Neural crest cell (in vitro differentiated cells): ENCODE measurements around the gene SRD5A3. TPM values are rescaled to one million over a fixed set of nuclear protein-coding genes. Genes with fewer than 3 reads are reported as not detected.

Experiments
- DNase-seq: peaks from one replicate; pipeline ENCODE4 v3.0.0; 2021; ENCODE audit warnings: low read depth, mixed read lengths, low spot score
- H3K27ac Mint-ChIP-seq: one replicate; pipeline ENCODE4 v1.8.0; 2021; ENCODE audit warnings: mild to moderate bottlenecking, mixed read lengths; ENCODE audit not compliant: unreplicated experiment
- H3K27me3 Mint-ChIP-seq: 2 replicates; pipeline ENCODE4 v1.8.0; 2021; ENCODE audit warnings: low read depth, mild to moderate bottlenecking, mixed read lengths
- H3K36me3 Mint-ChIP-seq: 2 replicates; pipeline ENCODE4 v1.8.0; 2021; ENCODE audit warnings: low read depth, mild to moderate bottlenecking, mixed read lengths
- H3K4me1 Mint-ChIP-seq: 2 replicates; pipeline ENCODE4 v1.8.0; 2021; ENCODE audit warnings: mixed read lengths
- H3K4me3 Mint-ChIP-seq: one replicate; pipeline ENCODE4 v1.8.0; 2021; ENCODE audit warnings: mild to moderate bottlenecking, mixed read lengths
- H3K9me3 Mint-ChIP-seq: 2 replicates; pipeline ENCODE4 v1.8.0; 2021; ENCODE audit warnings: mixed read lengths
- CTCF ChIP-seq: fragments of 200-600 bp; sonication (generic); conservative IDR thresholded peaks from 2 replicates; pipeline ENCODE4 v1.5.0; 2021; ENCODE audit warnings: antibody characterized with exemption, mild to moderate bottlenecking
- long read RNA-seq: library from polyadenylated mRNA; unstranded; transcript quantifications from one replicate; pipeline ENCODE4 v2.0.0, GENCODE V29; 2020
- total RNA-seq: library from RNA; stranded (reverse); gene quantifications from 2 replicates; pipeline ENCODE4 v1.2.1, GENCODE V29; 2021

Gene SRD5A3
- 20.1 and 20.3 TPM in 2 replicates for total RNA-seq
- long read RNA-seq, full-length matches to known transcripts: 14 of 19 reads
- long read RNA-seq, partial matches to known transcripts: 1 of 19 reads
- long read RNA-seq, other reads (novel, unspliced or antisense): 4 of 19 reads

GRCh38 chr4:55345980-55346850 lies at the start of gene SRD5A3:
Gene SRD5A3 (plus strand): TSS chr4:55346242. CDS start chr4:55346337, 95 bp downstream.
- H3K9me3 Mint-ChIP-seq: no peaks in the 10 kb centered on the region
- TF ChIP-seq CTCF: peak; percentile 98
- peak within 1 kb of the TSS; percentile 98 for H3K27ac Mint-ChIP-seq
- H3K4me1 Mint-ChIP-seq: peaks cover 18% of the 10 kb centered on the region
- peak within 1 kb of the TSS; percentile 92 for H3K4me3 Mint-ChIP-seq
- no peaks in the 10 kb centered on the region for H3K27me3 Mint-ChIP-seq
- DNase-seq: peak; percentile 92
- H3K36me3 Mint-ChIP-seq: no peaks in the 10 kb centered on the region

DNA sequence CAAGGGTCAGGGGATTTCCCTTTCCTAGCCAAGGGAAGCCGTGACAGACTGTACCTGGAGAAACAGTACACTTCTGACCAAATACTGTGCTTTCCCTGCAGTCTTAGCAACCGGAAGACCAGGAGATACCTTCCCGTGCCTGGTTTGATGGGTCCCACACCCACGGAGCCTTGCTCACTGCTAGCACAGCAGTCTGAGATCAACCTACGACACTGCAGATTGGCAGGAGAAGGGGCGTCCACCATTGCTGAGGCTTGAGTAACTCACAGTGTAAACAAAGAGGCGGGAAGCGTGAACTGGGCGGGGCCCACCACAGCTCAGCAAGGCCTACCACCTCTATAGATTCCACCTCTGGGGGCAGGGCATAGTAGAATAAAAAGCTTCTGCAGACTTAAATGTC lies 48.7 kb upstream of the SRD5A3 start:
- peaks cover 12% of the 10 kb centered on the region for H3K9me3 Mint-ChIP-seq

GRCh38 chr4:55303760-55304165 lies 42.3 kb upstream of the SRD5A3 start:
- Mint-ChIP-seq H3K4me3 (no peak overlapping the region), H3K27ac (no peak overlapping the region), H3K4me1 (no peaks in the 10 kb centered on the region), H3K36me3 (peaks cover 2% of the 10 kb centered on the region), H3K9me3 (peaks cover 8% of the 10 kb centered on the region), H3K27me3 (peaks cover 6% of the 10 kb centered on the region)
- no peak for TF ChIP-seq CTCF
- DNase-seq: no peak

More for the DNA sequence above, 48.7 kb upstream of the SRD5A3 start:
- no peak overlapping the region for H3K4me3 Mint-ChIP-seq
- H3K27me3 Mint-ChIP-seq: peaks cover 3% of the 10 kb centered on the region
- no peak for TF ChIP-seq CTCF
- peaks cover 2% of the 10 kb centered on the region for H3K36me3 Mint-ChIP-seq
- no peaks in the 10 kb centered on the region for H3K4me1 Mint-ChIP-seq
- no peak overlapping the region for H3K27ac Mint-ChIP-seq
- DNase-seq: no peak

DNA sequence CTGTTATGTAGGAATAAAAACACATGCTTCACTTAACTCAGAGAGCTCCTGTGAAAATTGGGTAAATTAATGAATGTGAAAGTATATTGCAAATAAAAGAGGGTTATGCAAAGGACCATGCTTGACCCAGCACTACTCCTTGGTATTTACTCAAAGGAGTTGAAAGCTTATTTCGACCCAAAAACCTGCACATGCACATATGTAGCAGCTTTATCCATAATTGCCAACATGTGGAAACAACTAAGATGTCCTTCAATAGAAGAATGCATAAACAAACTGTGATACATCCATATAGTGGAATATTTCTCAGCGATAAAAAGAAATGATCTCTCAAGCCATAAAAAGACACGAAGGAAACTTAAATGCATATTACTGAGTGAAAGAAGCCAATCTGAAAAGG lies 41.7 kb upstream of the SRD5A3 start:
- H3K27me3 Mint-ChIP-seq: peaks cover 6% of the 10 kb centered on the region
- no peak for DNase-seq
- H3K4me3 Mint-ChIP-seq: no peak overlapping the region
- peaks cover 8% of the 10 kb centered on the region for H3K9me3 Mint-ChIP-seq
- no peak overlapping the region for H3K27ac Mint-ChIP-seq
- H3K4me1 Mint-ChIP-seq: no peaks in the 10 kb centered on the region
- peaks cover 2% of the 10 kb centered on the region for H3K36me3 Mint-ChIP-seq
- TF ChIP-seq CTCF: no peak

- Mint-ChIP-seq H3K4me3 (no peak overlapping the region), H3K36me3 (no peaks in the 10 kb centered on the region), H3K4me1 (no peaks in the 10 kb centered on the region), H3K27ac (no peak overlapping the region), H3K27me3 (peaks cover 3% of the 10 kb centered on the region), H3K9me3 (no peaks in the 10 kb centered on the region)
- no peak for TF ChIP-seq CTCF
- no peak for DNase-seq
Measured at GRCh38 chr4:55308071-55308470, 38.0 kb upstream of the SRD5A3 start.
